HUES64 (cell line): ENCODE data around the gene SCYGR1.
"Not testable (repeated sequence)": the region's sequence is repeated elsewhere in the genome, so short reads cannot be mapped to it uniquely, and the experiment has no call there.

ENCODE experiments used
- H3K27ac ChIP-seq: 2 replicates; pipeline ENCODE4 v1.7.0; 2013; ENCODE audit warnings: low read depth, low read length, inconsistent platforms
- H3K27me3 ChIP-seq: 2 replicates; pipeline ENCODE4 v1.6.1; 2013; ENCODE audit warnings: mild to moderate bottlenecking, low read length; ENCODE audit not compliant: insufficient read depth
- H3K36me3 ChIP-seq: 2 replicates; pipeline ENCODE4 v1.6.1; 2013; ENCODE audit warnings: mild to moderate bottlenecking, low read length; ENCODE audit not compliant: insufficient read depth
- H3K4me1 ChIP-seq: 2 replicates; pipeline ENCODE4 v1.6.1; 2013; ENCODE audit warnings: mild to moderate bottlenecking, low read length, moderate library complexity; ENCODE audit not compliant: insufficient read depth
- H3K4me3 ChIP-seq: 2 replicates; pipeline ENCODE4 v1.5.1; 2013; ENCODE audit warnings: mild to moderate bottlenecking, low read length, moderate library complexity
- H3K9ac ChIP-seq: 2 replicates; pipeline ENCODE4 v1.6.1; 2013; ENCODE audit warnings: mild to moderate bottlenecking, low read depth, low read length
- H3K9me3 ChIP-seq: 2 replicates; pipeline ENCODE4 v1.6.1; 2013; ENCODE audit warnings: low read depth, low read length; ENCODE audit not compliant: insufficient read depth
- WGBS: fragments of 150-250, 120-280 bp; methylation state at CpG from one replicate; pipeline ENCODE4 v1.1.7; 2013; ENCODE audit warnings: missing lambda C conversion rate; 5-methylcytosine and 5-hydroxymethylcytosine counted together

The SCYGR1 gene

DNA sequence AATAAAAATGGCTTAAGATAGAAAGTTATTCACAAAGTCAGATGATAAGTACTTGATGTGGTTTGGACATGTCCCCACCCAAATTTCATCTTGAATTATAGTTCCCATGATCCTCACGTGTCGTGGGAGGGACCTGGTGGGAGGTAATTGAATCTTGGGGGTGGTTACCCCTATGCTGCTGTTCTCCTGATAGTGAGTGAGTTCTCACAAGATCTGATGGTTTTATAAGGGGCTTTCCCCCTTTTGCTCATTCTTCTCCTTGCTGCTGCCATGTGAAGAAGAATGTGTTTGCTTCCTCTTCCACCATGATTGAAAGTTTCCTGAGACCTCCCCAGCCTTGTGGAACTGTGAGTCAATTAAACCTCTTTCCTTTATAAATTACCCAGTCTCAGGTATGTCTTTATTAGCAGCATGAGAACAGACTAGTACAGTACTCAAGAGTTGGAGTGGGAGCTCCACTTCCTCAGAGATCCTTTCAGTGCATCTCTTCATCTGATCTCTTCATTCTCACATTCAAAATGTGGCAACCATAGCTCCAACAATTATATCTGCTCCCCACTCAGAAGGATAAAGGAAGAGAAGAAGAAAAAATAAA, 5.4 kb downstream of the SCYGR1 start:
- H3K9ac ChIP-seq, H3K4me3 ChIP-seq, H3K4me1 ChIP-seq, H3K27me3 ChIP-seq, H3K36me3 ChIP-seq, H3K9me3 ChIP-seq, H3K27ac ChIP-seq: not testable (repeated sequence)
- WGBS, result 90% methylated on average over 2 of the region's 2 CpGs

DNA sequence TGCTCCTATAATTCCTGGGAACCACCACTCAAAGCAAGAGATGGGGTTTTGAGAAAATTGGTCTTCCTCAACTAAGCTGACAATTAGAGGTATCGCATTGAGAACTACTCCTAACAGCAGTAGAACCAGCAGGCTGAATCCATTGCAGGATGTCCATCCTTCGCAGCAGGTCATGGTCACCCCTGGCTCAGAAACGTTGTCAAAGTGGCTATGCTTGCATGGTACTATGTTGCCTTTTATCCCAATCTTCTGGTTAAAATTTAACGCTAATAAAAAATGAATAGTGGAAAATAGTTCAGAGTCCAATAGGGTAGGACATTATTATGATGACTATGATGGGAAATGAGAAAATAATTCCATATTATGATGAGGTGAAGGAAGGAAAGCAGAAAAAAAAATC, 8.7 kb downstream of the SCYGR1 start, which contains the start of gene TM4SF20:
Gene TM4SF20, minus strand, starts transcription at position 212 of the 400 bp plus-strand sequence. Its CDS starts 38 bp downstream, at position 174.
- no peaks in the 10 kb centered on the region for H3K9me3 ChIP-seq
- no peaks in the 10 kb centered on the region for H3K27me3 ChIP-seq
- peaks cover 4% of the 10 kb centered on the region; the same call in 1 of the 2 replicates for H3K4me1 ChIP-seq
- H3K4me3 ChIP-seq, result no peak within 1 kb of the TSS
- WGBS, result 98% methylated on average over 4 of the region's 4 CpGs
- H3K27ac ChIP-seq, result no peak within 1 kb of the TSS
- no peak within 1 kb of the TSS for H3K9ac ChIP-seq
- H3K36me3 ChIP-seq, result no peaks in the 10 kb centered on the region

- H3K9ac ChIP-seq, result no peak overlapping the region
These were observed 9.4 kb downstream of the SCYGR1 start for GRCh38 chr2:227378371-227378782.

DNA sequence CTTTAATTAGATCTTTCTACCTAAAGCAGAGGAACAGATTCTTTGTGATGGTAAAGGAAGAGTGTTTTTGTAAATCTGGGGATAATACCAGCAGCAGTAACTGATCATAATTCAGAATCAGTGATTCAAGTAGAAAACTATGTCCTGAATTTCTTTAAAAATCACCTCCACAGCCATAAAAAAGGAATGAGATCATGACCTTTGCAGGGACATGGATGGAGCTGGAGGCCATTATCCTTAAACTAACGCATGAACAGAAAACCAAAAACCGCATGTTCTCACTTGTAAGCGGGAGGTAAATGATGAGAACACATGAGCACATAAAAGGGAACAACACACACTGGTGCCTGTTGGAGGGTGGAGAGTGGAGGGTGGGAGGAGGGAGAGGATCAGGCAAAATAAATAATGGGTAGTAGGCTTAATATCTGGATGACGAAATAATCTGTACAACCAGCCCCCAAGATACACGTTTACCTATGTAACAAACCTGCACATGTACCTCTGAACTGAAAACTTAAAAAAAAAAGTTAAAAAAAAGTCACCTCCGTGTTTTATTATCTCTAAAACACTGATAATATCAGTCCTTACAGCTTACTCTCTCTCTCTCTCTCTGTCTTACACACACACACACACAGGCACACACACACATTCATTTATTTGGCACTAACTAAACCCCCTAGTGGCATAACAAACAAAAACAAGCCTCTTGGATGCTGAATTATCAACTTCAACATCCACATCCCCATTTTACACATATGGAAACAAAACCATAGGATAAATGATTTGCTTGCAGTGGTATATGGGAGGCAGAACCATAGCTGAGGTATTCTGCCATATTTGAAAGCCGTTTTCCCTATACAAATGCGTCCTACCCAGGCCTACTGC, 10.0 kb downstream of the SCYGR1 start:
- H3K9me3 ChIP-seq, result no peaks in the 10 kb centered on the region
- H3K27me3 ChIP-seq, result no peaks in the 10 kb centered on the region
- no peaks in the 10 kb centered on the region for H3K36me3 ChIP-seq
- 92% methylated on average over 8 of the region's 8 CpGs for WGBS
- peaks cover 4% of the 10 kb centered on the region; the same call in 1 of the 2 replicates for H3K4me1 ChIP-seq
- H3K27ac ChIP-seq, result no peak overlapping the region
- H3K9ac ChIP-seq, result no peak overlapping the region
- no peak overlapping the region for H3K4me3 ChIP-seq

More at GRCh38 chr2:227378371-227378782, 9.4 kb downstream of the SCYGR1 start:
- Histone ChIP-seq H3K4me1 (peaks cover 4% of the 10 kb centered on the region; the same call in 1 of the 2 replicates), H3K27me3 (no peaks in the 10 kb centered on the region), H3K9me3 (no peaks in the 10 kb centered on the region), H3K36me3 (no peaks in the 10 kb centered on the region), H3K27ac (no peak overlapping the region), H3K4me3 (no peak overlapping the region)
- 94% methylated on average over 4 of the region's 4 CpGs for WGBS

DNA sequence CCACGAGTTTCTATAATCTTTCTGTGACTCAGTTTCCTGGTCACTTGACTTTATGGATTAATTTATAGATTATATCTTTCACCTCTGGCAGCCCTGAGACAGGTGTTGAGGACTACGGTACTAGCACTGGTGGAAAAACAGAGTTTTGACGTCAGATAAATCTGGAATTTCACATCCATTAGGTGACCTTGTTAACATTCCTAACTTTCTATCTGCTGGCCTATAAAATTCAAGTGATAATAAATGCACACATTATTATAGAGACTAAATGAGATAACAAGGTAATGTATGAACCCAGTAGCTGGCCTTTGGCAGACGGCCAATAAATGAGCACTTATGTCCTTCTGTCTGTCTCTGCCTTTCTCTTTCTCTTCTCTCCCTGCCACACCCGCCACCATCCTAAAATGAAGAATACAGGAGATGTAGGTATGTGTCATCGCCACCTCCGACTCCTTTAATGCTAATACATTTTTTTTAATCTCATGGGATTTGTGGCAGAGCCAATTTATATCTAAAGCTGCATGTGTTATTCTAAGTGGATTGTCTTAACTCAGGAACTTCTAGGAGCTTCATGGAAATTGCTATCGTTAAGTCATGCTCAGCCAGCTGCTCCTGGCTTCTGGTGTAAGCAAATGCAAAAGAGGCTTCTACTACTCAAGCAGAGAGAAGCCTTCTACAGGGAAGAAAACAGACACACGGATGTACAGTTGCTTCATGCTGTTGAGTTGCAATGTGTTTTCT, 10.9 kb downstream of the SCYGR1 start:
- Histone ChIP-seq H3K4me1 (peaks cover 4% of the 10 kb centered on the region; the same call in 1 of the 2 replicates), H3K9ac (no peak overlapping the region), H3K4me3 (no peak overlapping the region), H3K27me3 (no peaks in the 10 kb centered on the region), H3K27ac (no peak overlapping the region), H3K9me3 (no peaks in the 10 kb centered on the region), H3K36me3 (no peaks in the 10 kb centered on the region)
- 84% methylated on average over 7 of the region's 9 CpGs for WGBS

DNA sequence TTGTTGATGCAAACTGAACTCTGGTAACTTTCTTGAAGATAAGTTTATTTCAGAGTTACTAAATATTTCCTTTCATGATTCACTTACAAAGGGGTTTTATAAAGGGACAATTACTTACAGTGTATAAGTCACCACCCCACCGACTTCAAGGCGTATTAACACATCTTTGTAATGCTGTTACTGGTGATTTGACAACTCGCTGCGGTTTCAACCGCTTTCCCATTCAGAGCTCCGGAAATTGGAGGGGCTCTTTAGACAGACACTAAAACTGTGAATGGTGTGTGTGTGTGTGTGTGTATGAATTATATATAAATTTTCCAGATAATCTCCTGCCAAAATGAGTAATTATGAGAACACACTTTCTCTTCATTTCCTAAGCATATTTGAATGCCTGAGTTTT, 13.6 kb downstream of the SCYGR1 start:
- no peaks in the 10 kb centered on the region for H3K9me3 ChIP-seq
- H3K27ac ChIP-seq, result no peak overlapping the region
- no peaks in the 10 kb centered on the region for H3K27me3 ChIP-seq
- WGBS, result 82% methylated on average over 6 of the region's 6 CpGs
- H3K36me3 ChIP-seq, result no peaks in the 10 kb centered on the region
- no peak overlapping the region for H3K4me3 ChIP-seq
- H3K4me1 ChIP-seq, result peaks cover 4% of the 10 kb centered on the region; the same call in 1 of the 2 replicates
- H3K9ac ChIP-seq, result no peak overlapping the region

GRCh38 chr2:227373389-227373788, 14.4 kb downstream of the SCYGR1 start:
- peaks cover 4% of the 10 kb centered on the region; the same call in 1 of the 2 replicates for H3K4me1 ChIP-seq
- no peak overlapping the region for H3K4me3 ChIP-seq
- WGBS, result 91% methylated on average over 10 of the region's 10 CpGs
- H3K9ac ChIP-seq, result no peak overlapping the region
- no peaks in the 10 kb centered on the region for H3K27me3 ChIP-seq
- no peaks in the 10 kb centered on the region for H3K36me3 ChIP-seq
- H3K9me3 ChIP-seq, result no peaks in the 10 kb centered on the region
- no peak overlapping the region for H3K27ac ChIP-seq

DNA sequence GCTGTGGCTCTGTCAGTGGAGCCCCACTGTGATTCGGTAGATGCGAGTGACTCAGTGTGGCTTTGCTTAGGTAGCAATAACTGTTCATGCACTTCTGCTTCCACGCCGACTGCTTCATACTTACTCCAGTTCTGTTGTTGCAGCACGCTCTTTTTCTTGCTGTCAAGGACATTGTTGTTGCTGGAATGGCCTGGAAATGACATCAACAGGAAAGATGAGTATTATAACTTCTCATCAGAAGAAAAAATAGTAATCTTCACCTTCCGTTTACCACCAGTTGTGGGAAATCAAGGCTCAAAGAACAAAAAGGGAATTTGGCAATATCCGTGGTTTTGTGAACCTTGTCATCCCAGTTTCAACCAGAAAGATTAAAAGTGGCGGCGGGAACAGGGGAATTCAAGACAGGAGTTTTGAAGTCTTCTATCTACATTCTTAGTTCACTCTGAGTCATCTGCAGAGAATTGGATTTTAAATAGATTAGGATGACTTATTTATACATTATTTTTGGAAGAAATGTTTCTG, 16.9 kb downstream of the SCYGR1 start:
- Histone ChIP-seq H3K4me3 (no peak overlapping the region), H3K9ac (no peak overlapping the region), H3K27me3 (no peaks in the 10 kb centered on the region), H3K36me3 (no peaks in the 10 kb centered on the region), H3K9me3 (no peaks in the 10 kb centered on the region), H3K27ac (no peak overlapping the region), H3K4me1 (no peaks in the 10 kb centered on the region)
- WGBS, result 95% methylated on average over 9 of the region's 9 CpGs

DNA sequence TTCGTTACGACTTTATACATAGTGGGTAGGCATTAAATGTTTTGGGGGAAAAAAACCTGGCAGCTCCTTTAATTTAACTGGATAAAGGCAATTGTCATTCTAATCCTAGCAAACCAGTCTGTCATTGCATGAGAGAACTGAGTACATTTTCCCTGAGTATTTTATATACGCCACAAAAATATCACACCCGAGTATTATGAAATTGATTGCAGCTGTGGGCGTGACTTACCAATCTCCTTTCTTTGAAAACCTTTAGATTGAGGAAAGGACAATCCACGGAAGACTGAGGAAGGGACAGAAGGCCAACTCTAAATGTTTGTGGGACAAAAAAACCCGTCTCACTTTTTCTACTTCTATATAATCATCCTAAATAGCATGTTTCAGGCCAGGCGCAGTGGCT, 17.7 kb downstream of the SCYGR1 start:
- H3K9me3 ChIP-seq, result no peaks in the 10 kb centered on the region
- WGBS, result over 99% methylated on average over 8 of the region's 8 CpGs
- no peak overlapping the region for H3K4me3 ChIP-seq
- H3K27ac ChIP-seq, result no peak overlapping the region
- no peaks in the 10 kb centered on the region for H3K4me1 ChIP-seq
- H3K9ac ChIP-seq, result no peak overlapping the region
- no peaks in the 10 kb centered on the region for H3K36me3 ChIP-seq
- H3K27me3 ChIP-seq, result no peaks in the 10 kb centered on the region

DNA sequence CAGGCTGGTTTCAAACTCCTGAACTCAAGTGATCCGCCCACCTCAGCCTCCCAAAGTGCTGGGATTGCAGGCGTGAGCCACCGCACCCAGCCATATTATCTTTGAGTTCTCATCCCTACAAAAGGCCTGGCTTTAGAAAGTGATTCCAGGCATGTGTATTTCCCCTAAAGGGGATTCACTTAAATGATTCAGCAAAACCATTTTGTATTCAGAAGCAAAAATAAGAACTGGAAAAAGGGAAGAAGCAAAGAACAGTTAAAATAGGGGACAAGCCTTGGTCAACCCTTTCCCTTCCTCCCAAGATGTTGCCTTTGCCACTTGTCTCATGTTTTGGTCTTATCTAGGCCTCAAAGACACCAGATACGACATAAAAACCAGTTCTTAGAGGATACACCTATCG, 19.2 kb downstream of the SCYGR1 start:
- Histone ChIP-seq H3K4me1 (no peaks in the 10 kb centered on the region), H3K36me3 (no peaks in the 10 kb centered on the region), H3K9ac (no peak overlapping the region), H3K4me3 (no peak overlapping the region), H3K27ac (no peak overlapping the region), H3K27me3 (no peaks in the 10 kb centered on the region), H3K9me3 (no peaks in the 10 kb centered on the region)
- WGBS, result 94% methylated on average over 5 of the region's 5 CpGs

GRCh38 chr2:227367427-227367795, 20.3 kb downstream of the SCYGR1 start:
- no peaks in the 10 kb centered on the region for H3K4me1 ChIP-seq
- WGBS, result 95% methylated on average over 3 of the region's 3 CpGs
- no peaks in the 10 kb centered on the region for H3K27me3 ChIP-seq
- H3K36me3 ChIP-seq, result no peaks in the 10 kb centered on the region
- H3K9ac ChIP-seq, result no peak overlapping the region
- H3K4me3 ChIP-seq, result no peak overlapping the region
- H3K27ac ChIP-seq, result no peak overlapping the region
- no peaks in the 10 kb centered on the region for H3K9me3 ChIP-seq
